Skeletal muscle satellite cell (primary cell): ENCODE measurements around the gene MFAP4.

Experiments
- H3K27me3 ChIP-seq: 2 replicates; pipeline ENCODE4 v1.7.0; 2013; ENCODE audit warnings: low read length; ENCODE audit not compliant: control insufficient read depth, insufficient read depth
- H3K36me3 ChIP-seq: 2 replicates; pipeline ENCODE4 v1.7.0; 2013; ENCODE audit warnings: mild to moderate bottlenecking, control low read depth, low read length; ENCODE audit not compliant: insufficient read depth
- H3K4me1 ChIP-seq: 2 replicates; pipeline ENCODE4 v1.7.0; 2013; ENCODE audit warnings: low read length; ENCODE audit not compliant: control insufficient read depth, insufficient read depth
- H3K4me2 ChIP-seq: 2 replicates; pipeline ENCODE4 v1.7.0; 2013; ENCODE audit warnings: mild to moderate bottlenecking, low read length
- H3K4me3 ChIP-seq: 2 replicates; pipeline ENCODE4 v1.7.0; 2013; ENCODE audit warnings: low read length
- H3K9ac ChIP-seq: 2 replicates; pipeline ENCODE4 v1.7.0; 2013; ENCODE audit warnings: mild to moderate bottlenecking, low read depth, low read length, moderate library complexity
- H3K9me3 ChIP-seq: replicated peaks from 2 replicates; pipeline ENCODE4 v1.7.0; 2013; ENCODE audit warnings: mild to moderate bottlenecking, control low read depth, low read length

MFAP4 gene

GRCh38 chr17:19348806-19349205 is 38.2 kb downstream of the MFAP4 start:
- Histone ChIP-seq H3K4me3 (no peak overlapping the region), H3K9me3 (no peaks in the 10 kb centered on the region), H3K4me2 (no peak overlapping the region), H3K36me3 (no peaks in the 10 kb centered on the region), H3K9ac (no peak overlapping the region), H3K27me3 (no peaks in the 10 kb centered on the region), H3K4me1 (peaks cover 36% of the 10 kb centered on the region)

- Histone ChIP-seq H3K4me3 (no peak overlapping the region), H3K4me1 (peaks cover 32% of the 10 kb centered on the region), H3K9me3 (no peaks in the 10 kb centered on the region), H3K27me3 (no peaks in the 10 kb centered on the region), H3K9ac (no peak overlapping the region), H3K36me3 (no peaks in the 10 kb centered on the region), H3K4me2 (no peak overlapping the region)
These were observed 38.8 kb downstream of the MFAP4 start for GRCh38 chr17:19348081-19348650.

GRCh38 chr17:19347323-19348080 is 39.5 kb downstream of the MFAP4 start:
- H3K4me3 ChIP-seq = no peak overlapping the region
- H3K4me1 ChIP-seq = peaks cover 30% of the 10 kb centered on the region
- H3K9ac ChIP-seq = peak overlapping the region; percentile 35

GRCh38 chr17:19346351-19347255 is 40.4 kb downstream of the MFAP4 start:
- Histone ChIP-seq H3K4me1 (peaks cover 37% of the 10 kb centered on the region), H3K9me3 (no peaks in the 10 kb centered on the region), H3K9ac (peak overlapping the region; percentile 60), H3K4me2 (peak overlapping the region; percentile 55), H3K36me3 (no peaks in the 10 kb centered on the region), H3K27me3 (no peaks in the 10 kb centered on the region), H3K4me3 (peak overlapping the region; percentile 3)

More at GRCh38 chr17:19347323-19348080, 39.5 kb downstream of the MFAP4 start:
- peak overlapping the region; percentile 55 for H3K4me2 ChIP-seq
- H3K27me3 ChIP-seq = no peaks in the 10 kb centered on the region
- no peaks in the 10 kb centered on the region for H3K36me3 ChIP-seq
- no peaks in the 10 kb centered on the region for H3K9me3 ChIP-seq

- no peak overlapping the region for H3K4me3 ChIP-seq
- peaks cover 37% of the 10 kb centered on the region for H3K4me1 ChIP-seq
- H3K4me2 ChIP-seq = peak overlapping the region; percentile 55
- peak overlapping the region; percentile 60 for H3K9ac ChIP-seq
- no peaks in the 10 kb centered on the region for H3K36me3 ChIP-seq
- H3K9me3 ChIP-seq = no peaks in the 10 kb centered on the region
- no peaks in the 10 kb centered on the region for H3K27me3 ChIP-seq
These were observed 41.3 kb downstream of the MFAP4 start for GRCh38 chr17:19345486-19346350.

GRCh38 chr17:19345067-19345460 is 41.9 kb downstream of the MFAP4 start:
- H3K9ac ChIP-seq = no peak overlapping the region
- no peaks in the 10 kb centered on the region for H3K27me3 ChIP-seq
- no peak overlapping the region for H3K4me2 ChIP-seq
- no peak overlapping the region for H3K4me3 ChIP-seq
- H3K4me1 ChIP-seq = peaks cover 37% of the 10 kb centered on the region
- H3K36me3 ChIP-seq = no peaks in the 10 kb centered on the region
- no peaks in the 10 kb centered on the region for H3K9me3 ChIP-seq

- Histone ChIP-seq H3K9ac (no peak overlapping the region), H3K4me3 (no peak overlapping the region), H3K4me1 (peaks cover 37% of the 10 kb centered on the region)
These were observed 42.5 kb downstream of the MFAP4 start for GRCh38 chr17:19344311-19345066.

GRCh38 chr17:19343671-19344151 is 43.3 kb downstream of the MFAP4 start:
- H3K4me3 ChIP-seq = no peak overlapping the region
- H3K9ac ChIP-seq = no peak overlapping the region
- H3K9me3 ChIP-seq = no peaks in the 10 kb centered on the region
- peaks cover 37% of the 10 kb centered on the region for H3K4me1 ChIP-seq
- H3K36me3 ChIP-seq = no peaks in the 10 kb centered on the region
- H3K27me3 ChIP-seq = no peaks in the 10 kb centered on the region
- H3K4me2 ChIP-seq = no peak overlapping the region

More at GRCh38 chr17:19344311-19345066, 42.5 kb downstream of the MFAP4 start:
- no peaks in the 10 kb centered on the region for H3K27me3 ChIP-seq
- H3K9me3 ChIP-seq = no peaks in the 10 kb centered on the region
- no peak overlapping the region for H3K4me2 ChIP-seq
- H3K36me3 ChIP-seq = no peaks in the 10 kb centered on the region

- peaks cover 37% of the 10 kb centered on the region for H3K4me1 ChIP-seq
These were observed 43.7 kb downstream of the MFAP4 start for GRCh38 chr17:19343256-19343630.

GRCh38 chr17:19342611-19343255 is 44.3 kb downstream of the MFAP4 start:
- Histone ChIP-seq H3K4me3 (no peak overlapping the region), H3K4me2 (no peak overlapping the region), H3K4me1 (peaks cover 35% of the 10 kb centered on the region), H3K9ac (no peak overlapping the region), H3K36me3 (no peaks in the 10 kb centered on the region), H3K9me3 (no peaks in the 10 kb centered on the region), H3K27me3 (no peaks in the 10 kb centered on the region)

More at GRCh38 chr17:19343256-19343630, 43.7 kb downstream of the MFAP4 start:
- no peaks in the 10 kb centered on the region for H3K27me3 ChIP-seq
- no peaks in the 10 kb centered on the region for H3K9me3 ChIP-seq
- no peak overlapping the region for H3K4me3 ChIP-seq
- H3K4me2 ChIP-seq = no peak overlapping the region
- H3K9ac ChIP-seq = no peak overlapping the region
- H3K36me3 ChIP-seq = no peaks in the 10 kb centered on the region
